ENCODE results near the gene CYP2F1. TPM values are rescaled to one million over a fixed set of nuclear protein-coding genes. Genes with fewer than 3 reads are reported as not detected.

CYP2F1 gene
- total RNA-seq, 1 experiment from 2014 or later = not detected

- Histone ChIP-seq H3K9me2 (ENCODE audit: insufficient read depth) (no peaks in the 10 kb centered on the region), H4K20me1 (ENCODE audit: insufficient read depth) (no peaks in the 10 kb centered on the region), H3K4me2 (ENCODE audit: low read length) (no peak within 1 kb of the TSS), H3K9ac (ENCODE audit: low read length) (no peak within 1 kb of the TSS), H2AFZ (ENCODE audit: low read depth, low read length, poor library complexity, severe bottlenecking) (no peak within 1 kb of the TSS), H3K9me3 (ENCODE audit: control insufficient read depth in 1 of 2, insufficient read depth in 1 of 2, low read depth in 1 of 2, low read length in 2 of 2) (no peaks in the 10 kb centered on the region), H3K36me3 (ENCODE audit: control insufficient read depth in 1 of 2, insufficient read depth in 2 of 2, low read length in 2 of 2) (no peaks in the 10 kb centered on the region), H3K27me3 (ENCODE audit: insufficient read depth, low read length) (peaks cover 11% of the 10 kb centered on the region; the same call in 1 of the 2 replicates), H3K4me1 (ENCODE audit: control insufficient read depth in 1 of 2, insufficient read depth in 2 of 2, low read length in 2 of 2) (peaks cover 0 to 9% of the 10 kb centered on the region in 2 experiments; a peak in 2 of 4 replicates), H3K27ac (ENCODE audit: low read depth, low read length) (no peak within 1 kb of the TSS), H3K79me2 (ENCODE audit: insufficient read depth, low read length) (no peaks in the 10 kb centered on the region), H3K4me3 (replicated peaks in 1 of 2; ENCODE audit: low read depth in 1 of 2, low read length in 2 of 2) (no peak within 1 kb of the TSS)
- RAD21 ChIA-PET (ENCODE audit: low non-redundant PET in 1 of 2, low total read pairs in 2 of 2, uncharacterized antibody in 2 of 2, unreplicated experiment in 2 of 2) = no interaction called here
- POLR2A ChIA-PET = no interaction called here
- no peak for TF ChIP-seq ZNF274 (IDR thresholded peaks at IDR 0.05; ENCODE audit: low read depth, low read length)
- TF ChIP-seq ZFX (IDR thresholded peaks at IDR 0.05) = no peak
- no peak for TF ChIP-seq CEBPB (IDR thresholded peaks at IDR 0.05; ENCODE audit: low read depth)
- TF ChIP-seq POLR2AphosphoS5 (IDR thresholded peaks at IDR 0.05; ENCODE audit: low read depth, low read length) = no peak
- TF ChIP-seq RAD21 (IDR thresholded peaks at IDR 0.05; ENCODE audit: low read depth) = no peak
- TF ChIP-seq YY1 (IDR thresholded peaks at IDR 0.05; ENCODE audit: extremely low read depth, insufficient replicate concordance, low read depth, low read length) = no peak
- no peak for TF ChIP-seq MAX (IDR thresholded peaks at IDR 0.05)
- no peak for TF ChIP-seq CTCF (IDR thresholded peaks at IDR 0.05 in 2 of 3, conservative IDR thresholded peaks at IDR 0.05 in 1 of 3; ENCODE audit: borderline replicate concordance in 1 of 3, insufficient read depth in 1 of 3, low read depth in 2 of 3, low read length in 2 of 3)
- TF ChIP-seq EZH2 (IDR thresholded peaks at IDR 0.05) = no peak
- no peak for TF ChIP-seq POLR2A (IDR thresholded peaks at IDR 0.05; ENCODE audit: borderline replicate concordance, extremely low read depth, insufficient read depth, insufficient read length)
- TF ChIP-seq CBX3 (IDR thresholded peaks at IDR 0.05; ENCODE audit: low read depth) = no peak
- no peak for TF ChIP-seq FOSL1 (IDR thresholded peaks at IDR 0.05; ENCODE audit: low read depth)
- TF ChIP-seq EGR1 (IDR thresholded peaks at IDR 0.05; ENCODE audit: low read depth) = no peak
- no peak for TF ChIP-seq SRF (IDR thresholded peaks at IDR 0.05; ENCODE audit: low read depth)
- TF ChIP-seq ELF1 (IDR thresholded peaks at IDR 0.05; ENCODE audit: borderline replicate concordance, low read depth) = no peak
- no peak for TF ChIP-seq JUND (IDR thresholded peaks at IDR 0.05)
- TF ChIP-seq ATF3 (IDR thresholded peaks at IDR 0.05) = no peak
- CTCF ChIA-PET = no interaction called here
- DNase-seq (ENCODE audit: low read depth, low spot score) (no peak), ATAC-seq (no peak)
- intact Hi-C loops (cut with micrococcal nuclease) = no loop called here
- no TSS peak for BruUV-seq (replicated peaks)
Measured at GRCh38 chr19:41088151-41088550, 26.1 kb upstream of the CYP2F1 start, which contains the start of gene CYP2A13. TSS of gene CYP2A13 (plus strand) at chr19:41088451. CDS start at chr19:41088472, 21 bp downstream.
